CD4-positive, alpha-beta T cell treated with Interferon alpha-2 for 1 hour (primary cell): ENCODE measurements around the gene EPS15.
"Not testable (repeated sequence)": the region's sequence is repeated elsewhere in the genome, so short reads cannot be mapped to it uniquely, and the experiment has no call there.

Source experiments
- DNase-seq, 2 donors: peaks; one replicate each; pipeline ENCODE4 v3.0.0-alpha.2; 2020 to 2022

Gene EPS15

DNA sequence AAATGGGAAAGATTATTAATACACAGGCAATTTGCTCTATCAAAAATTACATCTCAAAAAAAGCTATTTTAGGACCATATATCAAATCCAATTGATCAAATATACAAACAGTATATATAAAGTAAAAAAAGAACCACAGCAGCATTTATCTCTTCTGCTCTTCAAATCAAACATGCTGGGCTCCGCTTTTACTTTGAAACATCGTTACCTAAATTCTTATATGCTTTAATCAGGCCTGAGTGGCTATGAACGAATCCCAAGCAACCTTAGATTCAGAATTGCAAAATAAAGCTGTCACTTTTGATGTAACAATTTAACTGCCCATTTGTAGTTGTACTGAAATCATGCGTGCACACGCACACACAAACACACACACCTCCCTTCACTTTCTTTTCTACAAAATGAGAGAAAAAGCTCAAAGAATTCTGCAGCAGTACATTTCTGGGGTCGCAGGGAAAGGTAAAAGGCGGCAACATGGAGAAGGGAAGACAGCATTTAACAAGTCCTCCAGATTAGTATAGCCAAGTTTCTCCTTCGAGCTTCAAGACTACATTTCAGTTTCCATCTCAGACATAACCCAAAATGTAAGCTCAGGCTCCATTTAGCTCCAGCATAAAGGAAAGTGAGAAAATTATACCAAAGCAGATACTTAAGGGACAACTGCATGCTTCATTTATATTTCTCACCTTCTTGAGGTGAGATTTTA is 96.5 kb downstream of the EPS15 start:
- no peak for DNase-seq

DNA sequence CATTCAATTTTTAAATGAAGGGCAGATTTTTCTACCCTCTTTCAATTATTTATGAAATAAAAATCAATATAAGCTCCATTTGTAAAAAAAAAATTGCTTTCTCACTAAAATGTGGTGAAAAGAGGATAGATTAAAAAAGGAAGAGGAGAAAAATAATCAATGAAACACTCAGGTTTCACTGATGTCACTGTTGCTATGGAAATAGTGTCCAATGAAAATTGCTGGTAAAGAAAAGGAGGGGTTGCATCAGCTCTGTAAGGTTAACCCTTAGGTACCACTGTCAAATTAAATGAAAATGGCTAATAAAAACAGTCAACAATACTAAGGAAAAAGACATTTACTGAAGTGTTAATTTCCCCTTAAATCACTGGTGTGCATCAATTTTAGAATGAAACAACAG is 97.1 kb downstream of the EPS15 start:
- DNase-seq, result peak in 1 of 2 donors; percentile 48

DNA sequence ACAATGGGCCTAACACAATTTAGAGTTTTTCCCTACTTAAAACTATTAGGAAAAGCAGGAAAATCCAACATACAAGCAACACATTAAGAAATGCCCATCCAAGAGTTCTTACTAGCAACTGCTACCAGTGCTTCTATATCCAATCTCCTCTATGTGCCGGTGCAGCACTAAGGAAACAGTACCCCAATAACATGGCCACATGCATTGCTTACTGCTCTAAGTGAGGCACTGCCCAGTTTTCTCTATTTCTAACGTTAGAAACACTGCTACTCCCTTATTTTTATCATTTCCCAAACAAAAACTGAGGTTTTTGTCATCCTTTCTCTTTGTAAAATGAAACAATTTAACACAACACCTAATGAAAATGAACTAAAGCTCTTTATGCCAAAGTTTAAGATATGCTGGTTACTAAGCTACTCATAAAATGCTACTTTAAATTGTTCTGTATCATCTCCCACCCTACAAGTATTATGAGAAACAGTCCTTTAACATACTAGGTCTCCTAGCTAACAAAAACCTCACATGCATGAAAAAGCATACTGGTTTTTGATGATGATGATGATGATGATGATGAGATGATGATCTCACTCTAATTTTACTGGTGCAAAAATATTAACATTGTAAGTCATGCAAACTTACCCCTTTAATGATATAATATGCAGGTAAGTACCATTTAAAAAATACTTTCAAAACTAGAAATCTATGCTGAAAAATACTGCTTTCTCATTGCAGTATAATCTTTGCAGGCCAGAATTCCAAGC is 98.0 kb downstream of the EPS15 start:
- DNase-seq, result no peak

DNA sequence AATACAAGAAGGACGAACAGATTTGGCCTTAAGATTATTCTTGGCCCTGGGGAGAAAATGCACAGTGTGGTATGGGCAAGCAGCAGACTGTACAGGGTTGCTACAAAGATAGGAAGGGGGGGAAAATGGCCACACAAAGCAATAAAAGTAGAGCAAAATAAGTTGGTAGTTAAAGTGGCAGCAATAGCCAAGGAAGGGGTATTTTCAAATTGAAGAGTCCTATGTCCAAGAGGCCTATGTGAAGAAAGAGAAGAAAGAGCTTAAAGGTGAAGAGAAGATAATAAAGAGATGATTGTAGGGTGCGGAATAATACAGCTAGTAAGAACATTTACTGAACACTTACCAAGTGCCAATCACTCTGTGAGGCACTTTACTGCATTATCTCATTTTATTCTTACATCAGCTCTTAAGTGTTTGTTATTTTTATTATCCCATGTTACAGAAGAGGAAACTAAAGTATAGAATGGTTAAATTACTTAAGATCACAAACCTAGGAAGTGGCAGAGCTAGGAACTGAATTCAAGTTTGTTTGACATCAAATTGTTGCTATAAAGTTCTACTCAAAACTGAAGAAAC is 100.6 kb downstream of the EPS15 start:
- no peak for DNase-seq

DNA sequence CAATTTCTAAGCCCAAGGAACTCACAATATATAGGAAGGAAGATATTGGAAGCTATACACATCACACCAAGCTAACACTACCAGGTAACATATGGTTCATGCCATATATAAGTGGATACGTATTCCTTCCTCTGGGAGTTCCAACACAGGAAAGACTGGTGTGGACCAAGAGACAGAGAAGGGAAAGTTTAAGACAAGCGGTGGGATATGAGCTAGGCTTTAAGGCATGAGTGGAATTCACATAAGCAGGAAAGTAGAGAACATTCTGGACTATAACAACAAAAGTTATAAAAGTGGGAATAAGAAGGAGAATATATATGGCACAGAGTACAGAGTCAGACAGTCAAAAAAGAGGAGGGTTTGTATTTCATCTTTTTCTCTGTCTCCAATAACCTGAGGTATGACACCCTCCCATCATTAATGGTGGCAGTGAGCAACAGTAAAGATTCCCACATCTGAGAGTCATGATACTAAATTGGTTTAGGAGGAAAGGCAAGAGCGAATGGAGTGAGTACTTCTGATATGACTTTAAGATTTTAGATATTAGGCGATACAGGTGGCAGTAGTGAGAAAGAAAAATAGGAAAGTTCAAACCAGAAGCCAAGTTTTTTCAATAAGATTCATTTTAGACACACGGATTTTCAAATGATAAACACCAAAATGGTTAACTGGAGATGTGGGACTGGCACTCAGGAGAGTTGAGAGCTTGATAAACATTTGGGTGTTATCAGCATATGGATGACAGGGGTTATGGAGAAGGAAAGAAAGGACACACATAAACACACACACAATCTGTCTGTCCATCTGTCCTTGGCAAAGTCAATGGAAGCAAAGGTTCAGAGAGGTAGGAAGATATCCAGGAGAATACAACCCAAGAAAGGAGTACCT is 101.3 kb downstream of the EPS15 start:
- DNase-seq, result no peak

DNA sequence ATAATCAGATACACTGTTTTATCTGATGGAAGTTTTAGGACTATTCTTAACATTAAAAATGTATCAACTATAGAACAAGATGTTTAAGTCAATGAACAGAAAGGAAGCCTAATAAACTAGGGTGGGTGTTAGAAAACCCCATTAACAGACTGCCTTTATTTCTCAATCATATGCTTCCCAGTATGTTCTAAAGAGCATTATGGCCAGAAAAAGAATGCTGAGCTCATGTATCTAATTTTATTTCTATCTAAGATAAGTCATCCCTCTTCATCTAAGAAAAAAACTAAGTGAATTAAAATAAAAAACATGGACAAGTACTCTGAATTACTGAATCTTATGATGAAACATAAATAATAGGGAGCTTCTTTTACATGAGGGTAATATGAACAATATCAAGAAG is 102.2 kb downstream of the EPS15 start:
- DNase-seq, result no peak

DNA sequence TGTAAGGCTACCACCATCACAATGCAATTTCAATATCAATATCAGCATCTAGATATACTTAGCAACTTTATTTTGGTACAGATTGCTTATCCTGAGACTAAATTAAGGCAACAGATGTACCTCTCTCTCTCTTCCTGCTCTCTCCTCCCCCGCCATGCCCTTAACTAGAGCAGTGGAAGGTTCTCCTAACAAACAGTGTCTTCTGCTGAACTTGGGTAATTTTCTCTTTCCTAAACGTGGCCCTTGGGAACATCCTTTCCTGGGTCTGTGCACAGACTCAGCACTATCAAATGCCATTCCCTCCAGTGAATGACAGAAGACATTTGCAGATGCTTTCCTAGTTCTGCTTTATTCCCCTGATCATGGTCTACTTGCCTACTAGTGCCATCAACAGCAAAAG is 103.1 kb downstream of the EPS15 start:
- no peak for DNase-seq

DNA sequence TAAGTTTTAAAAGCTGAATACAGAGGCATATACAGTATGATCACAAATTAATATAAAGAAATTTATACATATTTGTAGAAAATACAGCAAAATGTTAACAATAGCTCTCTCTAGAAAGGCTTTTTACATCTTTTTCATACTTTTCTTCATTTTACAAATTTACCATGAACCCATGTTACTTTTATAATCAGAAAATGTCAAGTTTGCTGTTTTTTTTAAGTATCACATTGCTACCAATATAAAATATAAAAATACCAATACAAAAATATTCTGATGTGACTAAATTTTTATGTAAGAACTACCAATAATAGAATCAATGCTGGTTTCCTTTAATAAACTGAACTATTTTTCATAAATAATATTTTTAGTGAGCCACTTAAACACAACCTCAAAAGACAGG is 104.3 kb downstream of the EPS15 start:
- no peak for DNase-seq

DNA sequence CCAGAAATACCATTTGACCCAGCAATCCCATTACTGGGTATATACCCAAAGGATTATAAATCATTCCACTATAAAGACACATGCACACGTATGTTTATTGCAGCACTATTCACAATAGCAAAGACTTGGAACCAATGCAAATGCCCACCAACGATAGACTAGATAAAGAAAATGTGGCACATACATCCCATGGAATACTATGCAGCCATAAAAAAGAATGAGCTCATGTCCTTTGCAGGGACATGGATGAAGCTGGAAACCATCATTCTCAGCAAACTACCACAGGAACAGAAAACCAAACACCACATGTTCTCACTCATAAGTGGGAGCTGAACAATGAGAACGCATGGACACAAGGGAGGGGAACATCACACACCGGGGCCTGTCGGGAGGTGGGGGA is 107.2 kb downstream of the EPS15 start:
- DNase-seq, result not testable (repeated sequence)

DNA sequence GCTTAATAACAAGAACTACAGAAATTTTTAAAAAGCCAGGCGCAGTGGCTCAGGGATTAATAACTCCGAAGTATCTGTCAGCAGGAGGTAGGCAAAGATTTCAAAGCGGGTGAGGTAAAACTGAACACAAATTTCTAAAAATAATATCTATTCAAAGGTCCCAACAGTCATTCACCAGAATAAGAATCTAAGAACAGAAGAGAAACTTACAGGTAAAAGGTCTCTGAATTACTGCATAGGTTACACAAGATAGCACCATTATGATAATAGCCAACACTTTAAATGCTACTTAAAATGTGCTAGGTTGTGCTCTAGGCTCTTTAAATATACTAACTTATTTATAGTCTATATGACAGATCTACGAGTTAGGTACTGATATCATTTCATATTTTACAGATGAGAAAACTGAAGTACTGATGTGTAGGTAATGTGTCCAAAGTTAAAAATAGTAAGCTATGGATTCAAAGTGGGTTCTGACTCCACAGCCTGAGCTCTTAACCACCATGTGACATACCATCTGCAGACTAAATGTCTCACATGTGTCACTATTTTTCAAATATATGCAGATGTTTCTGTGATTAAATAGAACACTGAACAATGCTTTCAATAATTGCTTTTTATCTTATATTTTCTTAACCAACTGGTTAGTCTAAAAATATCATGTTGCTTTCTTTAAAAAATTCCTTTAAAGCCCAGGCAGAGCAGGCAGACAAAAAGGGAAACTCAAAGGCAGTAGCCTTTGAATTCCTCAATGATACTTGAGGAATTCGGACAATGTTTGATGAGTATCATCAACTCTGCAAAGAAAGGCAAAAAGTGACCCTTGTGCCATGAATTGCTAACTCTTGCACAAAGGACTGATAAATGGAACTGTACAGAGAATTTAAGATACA is 108.3 kb downstream of the EPS15 start:
- DNase-seq, result no peak

DNA sequence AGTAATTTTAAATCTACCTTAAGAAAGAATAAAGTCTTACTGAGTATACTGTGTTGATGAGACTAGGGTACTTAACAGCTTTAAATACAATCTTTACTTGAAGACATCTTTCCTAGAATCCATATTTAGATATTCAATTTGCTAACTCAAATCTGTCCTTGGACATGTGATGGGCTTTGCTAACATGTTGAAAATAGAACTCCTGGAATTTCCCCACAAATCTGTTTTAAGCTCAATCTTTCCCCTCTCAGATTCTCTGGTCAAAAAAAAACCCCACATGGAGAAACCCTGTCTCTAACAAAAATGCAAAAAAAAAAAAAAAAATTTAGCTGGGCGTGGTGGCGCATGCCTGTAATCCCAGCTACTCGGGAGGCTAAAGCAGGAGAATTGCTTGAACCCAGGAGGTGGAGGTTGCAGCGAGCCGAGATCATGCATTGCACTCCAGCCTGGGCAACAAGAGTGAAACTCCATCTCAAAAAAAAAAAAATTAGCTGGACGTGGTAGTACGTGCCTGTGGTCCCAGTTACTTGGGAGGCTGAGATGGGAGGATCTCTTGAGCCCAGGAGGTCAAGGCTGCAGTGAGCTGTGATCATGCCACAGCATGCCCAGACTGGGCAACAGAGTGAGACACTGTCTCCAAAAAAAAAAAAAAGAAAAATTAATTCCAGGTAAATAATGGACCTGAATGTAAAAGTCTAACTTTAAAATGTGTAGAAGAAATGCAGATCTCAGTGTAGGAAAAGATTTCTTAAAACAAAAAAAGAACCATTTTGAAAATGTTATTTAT is 109.1 kb downstream of the EPS15 start:
- not testable (repeated sequence) for DNase-seq

DNA sequence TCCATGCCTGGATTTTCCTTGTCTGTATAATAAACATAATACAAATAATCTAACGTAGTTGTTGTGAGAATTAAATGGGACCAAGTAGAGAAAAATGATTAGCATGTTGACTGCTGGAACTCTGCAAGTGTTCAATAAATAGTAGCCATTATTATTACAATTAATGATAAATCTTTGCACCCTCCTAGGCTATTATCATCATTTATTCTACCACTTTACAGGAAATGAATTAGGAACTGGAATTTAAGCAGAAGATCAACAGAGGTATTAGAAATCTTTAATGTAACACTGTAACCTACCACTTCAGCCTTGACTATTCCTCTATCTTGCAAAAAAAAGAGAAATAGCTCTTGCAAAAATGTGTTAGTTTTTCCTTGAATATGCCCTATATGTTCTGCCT is 126.8 kb downstream of the EPS15 start:
- no peak for DNase-seq

DNA sequence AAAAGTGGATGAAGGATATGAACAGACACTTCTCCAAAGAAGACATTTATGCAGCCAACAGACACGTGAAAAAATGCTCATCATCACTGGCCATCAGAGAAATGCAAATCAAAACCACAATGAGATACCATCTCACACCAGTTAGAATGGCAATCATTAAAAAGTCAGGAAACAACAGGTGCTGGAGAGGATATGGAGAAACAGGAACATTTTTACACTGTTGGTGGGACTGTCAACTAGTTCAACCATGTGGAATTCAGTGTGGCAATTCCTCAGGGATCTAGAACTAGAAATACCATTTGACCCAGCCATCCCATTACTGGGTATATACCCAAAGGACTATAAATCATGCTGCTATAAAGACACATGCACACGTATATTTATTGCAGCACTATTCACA is 128.4 kb downstream of the EPS15 start:
- DNase-seq, result not testable (repeated sequence)

DNA sequence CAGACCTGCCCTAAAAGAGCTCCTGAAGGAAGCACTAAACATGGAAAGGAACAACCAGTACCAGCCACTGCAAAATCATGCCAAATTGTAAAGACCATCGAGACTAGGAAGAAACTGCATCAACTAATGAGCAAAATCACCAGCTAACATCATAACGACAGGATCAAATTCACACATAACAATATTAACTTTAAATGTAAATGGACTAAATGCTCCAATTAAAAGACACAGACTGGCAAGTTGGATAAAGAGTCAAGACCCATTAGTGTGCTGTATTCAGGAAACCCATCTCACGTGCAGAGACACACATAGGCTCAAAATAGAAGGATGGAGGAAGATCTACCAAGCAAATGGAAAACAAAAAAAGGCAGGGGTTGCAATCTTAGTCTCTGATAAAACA is 131.8 kb downstream of the EPS15 start:
- not testable (repeated sequence) for DNase-seq

DNA sequence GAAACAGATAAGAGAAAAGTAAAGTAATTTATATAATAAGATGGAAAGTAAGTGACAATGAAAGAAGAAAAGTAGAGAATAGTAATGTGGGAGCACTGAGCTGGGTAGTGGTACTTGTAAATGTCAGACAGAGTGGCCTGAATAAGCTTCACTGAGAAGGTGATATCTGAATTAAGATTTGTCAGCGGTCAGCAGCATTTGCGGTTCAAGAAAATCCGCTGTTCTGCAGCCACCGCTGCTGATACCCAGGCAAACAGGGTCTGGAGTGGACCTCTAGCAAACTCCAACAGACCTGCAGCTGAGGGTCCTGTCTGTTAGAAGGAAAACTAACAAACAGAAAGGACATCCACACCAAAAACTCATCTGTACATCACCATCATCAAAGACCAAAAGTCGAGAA is 132.8 kb downstream of the EPS15 start:
- DNase-seq, result not testable (repeated sequence)

DNA sequence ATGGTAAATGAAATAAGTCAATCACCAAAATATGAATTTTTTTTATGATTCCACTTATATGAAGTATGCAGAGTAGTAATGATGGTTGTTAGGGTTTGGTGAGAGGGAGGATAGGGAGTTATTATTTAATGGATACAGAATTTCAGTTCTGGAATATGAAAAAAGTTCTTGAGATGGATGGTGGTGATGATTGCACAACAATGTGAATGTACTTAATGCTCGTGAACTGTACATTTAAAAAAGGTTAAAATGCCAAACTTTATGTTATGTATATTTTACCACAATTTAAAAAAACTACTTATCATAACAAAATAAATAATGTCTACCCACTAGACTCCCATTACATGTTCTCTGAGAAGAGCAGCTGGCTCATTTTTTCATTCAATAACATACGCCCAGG is 133.3 kb downstream of the EPS15 start:
- DNase-seq, result no peak

DNA sequence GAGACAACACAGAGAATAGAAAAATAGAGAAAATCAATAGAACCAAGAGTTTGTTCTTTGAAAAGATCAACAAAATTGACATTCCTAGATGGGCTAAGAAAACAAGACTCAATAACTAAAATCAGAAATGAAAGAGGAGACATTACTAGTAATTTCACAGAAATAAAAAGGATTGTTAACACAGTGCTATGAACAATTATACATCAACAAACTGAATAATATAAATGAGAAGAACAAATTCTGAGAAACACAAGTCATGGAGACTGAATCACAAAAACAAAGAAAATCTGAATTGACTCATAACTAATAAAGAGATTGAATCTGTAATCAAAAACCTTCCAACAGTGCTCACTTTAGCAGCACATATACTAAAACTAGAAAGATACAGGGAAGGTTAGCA is 137.1 kb downstream of the EPS15 start:
- DNase-seq, result no peak

DNA sequence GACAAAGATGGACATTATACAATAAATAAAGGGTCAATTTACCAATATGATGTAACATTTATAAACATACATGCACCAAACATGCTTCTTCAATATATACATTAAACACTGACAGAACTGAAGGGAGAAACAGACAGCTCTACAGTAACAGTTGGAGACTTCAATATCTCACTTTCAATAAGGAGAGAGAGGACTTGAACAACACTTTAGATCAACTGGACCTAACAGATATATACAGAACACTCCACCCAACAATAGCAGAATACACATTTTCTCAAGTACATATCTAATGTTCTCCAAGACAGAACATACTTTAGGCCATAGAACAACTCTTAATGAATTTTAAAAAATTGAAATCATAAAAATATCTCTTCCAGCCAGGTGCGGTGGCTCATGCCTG is 138.1 kb downstream of the EPS15 start:
- no peak for DNase-seq

DNA sequence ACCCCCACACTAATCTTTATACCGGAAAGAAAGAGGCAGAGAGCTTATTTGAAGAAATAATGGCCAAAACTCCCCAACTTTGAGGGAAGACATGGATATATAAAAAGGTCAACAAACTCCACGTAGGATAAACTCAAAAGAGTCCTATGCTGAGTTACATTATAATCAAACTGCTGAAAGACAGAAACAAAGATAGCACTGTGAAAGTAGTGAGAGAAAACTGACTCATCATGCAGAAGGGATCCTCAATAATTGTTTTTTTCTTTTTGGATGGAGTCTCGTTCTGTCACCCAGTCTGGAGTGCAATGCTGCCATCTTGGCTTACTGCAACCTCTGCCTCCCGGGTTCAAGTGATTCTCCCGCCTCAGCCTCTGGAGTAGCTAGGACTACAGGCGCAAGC is 140.2 kb downstream of the EPS15 start:
- no peak for DNase-seq

DNA sequence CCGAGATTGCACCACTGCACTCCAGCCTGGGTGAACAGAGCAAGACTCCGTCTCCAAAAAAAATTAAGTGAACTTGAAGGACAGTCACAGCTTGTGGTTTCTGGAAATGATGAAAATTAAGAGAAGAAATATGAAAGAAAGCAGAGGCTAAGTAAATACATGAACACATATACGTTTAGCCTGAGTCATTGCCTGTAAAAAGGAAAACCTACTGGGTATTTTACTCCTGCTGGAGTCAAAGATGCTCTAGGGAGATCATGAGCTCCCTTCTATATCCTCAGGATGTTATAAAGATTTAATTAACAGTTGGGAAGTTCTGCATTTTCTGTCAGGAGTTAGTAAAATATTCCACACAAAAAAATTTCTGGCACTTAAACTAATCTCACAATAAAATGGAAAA is 145.2 kb downstream of the EPS15 start:
- DNase-seq, result no peak

DNA sequence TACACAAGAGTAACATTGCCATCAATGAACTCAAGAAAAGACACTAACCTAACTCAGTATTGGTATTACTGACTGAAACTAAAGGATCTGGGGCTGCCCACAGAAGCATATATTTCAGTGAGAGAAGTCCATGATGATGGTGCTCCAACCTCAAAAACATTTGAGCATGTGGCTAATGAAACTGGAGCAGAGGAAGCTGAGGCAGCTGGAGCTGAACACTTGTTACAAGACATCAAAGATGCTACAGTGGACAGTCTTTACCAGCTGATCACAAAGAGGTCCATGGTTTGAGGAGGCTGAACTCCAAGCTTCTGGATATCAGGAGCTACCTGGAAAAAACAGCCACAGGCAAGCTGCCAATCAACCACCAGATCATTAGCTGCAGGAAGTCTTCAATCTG is 146.5 kb downstream of the EPS15 start:
- DNase-seq, result no peak
